ENCODE data around the gene SEMA4G.

DNA sequence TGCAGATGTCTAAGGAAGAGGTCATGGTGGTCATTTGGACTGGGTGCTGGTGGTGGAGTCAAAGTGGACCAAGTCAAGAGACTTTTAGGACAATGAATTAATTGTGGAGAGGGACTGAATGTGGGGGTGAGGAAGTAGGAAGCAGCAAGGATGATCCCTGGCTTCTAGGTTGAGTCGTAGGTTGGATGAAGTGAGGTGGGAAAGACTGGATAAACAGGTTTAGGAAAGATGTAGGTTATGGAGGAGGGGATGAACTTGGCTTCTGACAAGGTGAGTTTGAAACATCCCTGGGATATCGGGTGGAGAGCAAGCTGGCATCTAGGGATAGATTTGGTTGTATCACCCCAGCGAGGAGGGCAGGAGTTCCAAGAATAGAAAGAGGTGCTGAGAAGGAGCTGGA lies 7.6 kb downstream of the SEMA4G start:
- TF ChIP-seq EGR1 (IDR thresholded peaks at IDR 0.05) (no peak), EP300 (IDR thresholded peaks at IDR 0.05; ENCODE audit: borderline replicate concordance) (no peak), TAF1 (IDR thresholded peaks at IDR 0.05; ENCODE audit: low read depth) (no peak), TEAD4 (IDR thresholded peaks at IDR 0.05) (no peak), RAD21 (IDR thresholded peaks at IDR 0.05; ENCODE audit: low read depth) (no peak), YY1 (IDR thresholded peaks at IDR 0.05; ENCODE audit: low read depth) (no peak), FOXM1 (IDR thresholded peaks at IDR 0.05; ENCODE audit: borderline replicate concordance, low read depth) (no peak), CEBPB (IDR thresholded peaks at IDR 0.05) (no peak), TCF12 (IDR thresholded peaks at IDR 0.05; ENCODE audit: low read depth) (no peak), NFIC (IDR thresholded peaks at IDR 0.05) (no peak), ZBTB7A (IDR thresholded peaks at IDR 0.05; ENCODE audit: low read depth) (no peak)
- TF ChIP-seq, protein P1, sequence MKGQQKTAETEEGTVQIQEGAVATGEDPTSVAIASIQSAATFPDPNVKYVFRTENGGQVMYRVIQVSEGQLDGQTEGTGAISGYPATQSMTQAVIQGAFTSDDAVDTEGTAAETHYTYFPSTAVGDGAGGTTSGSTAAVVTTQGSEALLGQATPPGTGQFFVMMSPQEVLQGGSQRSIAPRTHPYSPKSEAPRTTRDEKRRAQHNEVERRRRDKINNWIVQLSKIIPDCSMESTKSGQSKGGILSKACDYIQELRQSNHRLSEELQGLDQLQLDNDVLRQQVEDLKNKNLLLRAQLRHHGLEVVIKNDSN (IDR thresholded peaks at IDR 0.05), result no peak
- TF ChIP-seq, protein P2, sequence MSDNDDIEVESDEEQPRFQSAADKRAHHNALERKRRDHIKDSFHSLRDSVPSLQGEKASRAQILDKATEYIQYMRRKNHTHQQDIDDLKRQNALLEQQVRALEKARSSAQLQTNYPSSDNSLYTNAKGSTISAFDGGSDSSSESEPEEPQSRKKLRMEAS (IDR thresholded peaks at IDR 0.05), result no peak
- TF ChIP-seq, protein P3, sequence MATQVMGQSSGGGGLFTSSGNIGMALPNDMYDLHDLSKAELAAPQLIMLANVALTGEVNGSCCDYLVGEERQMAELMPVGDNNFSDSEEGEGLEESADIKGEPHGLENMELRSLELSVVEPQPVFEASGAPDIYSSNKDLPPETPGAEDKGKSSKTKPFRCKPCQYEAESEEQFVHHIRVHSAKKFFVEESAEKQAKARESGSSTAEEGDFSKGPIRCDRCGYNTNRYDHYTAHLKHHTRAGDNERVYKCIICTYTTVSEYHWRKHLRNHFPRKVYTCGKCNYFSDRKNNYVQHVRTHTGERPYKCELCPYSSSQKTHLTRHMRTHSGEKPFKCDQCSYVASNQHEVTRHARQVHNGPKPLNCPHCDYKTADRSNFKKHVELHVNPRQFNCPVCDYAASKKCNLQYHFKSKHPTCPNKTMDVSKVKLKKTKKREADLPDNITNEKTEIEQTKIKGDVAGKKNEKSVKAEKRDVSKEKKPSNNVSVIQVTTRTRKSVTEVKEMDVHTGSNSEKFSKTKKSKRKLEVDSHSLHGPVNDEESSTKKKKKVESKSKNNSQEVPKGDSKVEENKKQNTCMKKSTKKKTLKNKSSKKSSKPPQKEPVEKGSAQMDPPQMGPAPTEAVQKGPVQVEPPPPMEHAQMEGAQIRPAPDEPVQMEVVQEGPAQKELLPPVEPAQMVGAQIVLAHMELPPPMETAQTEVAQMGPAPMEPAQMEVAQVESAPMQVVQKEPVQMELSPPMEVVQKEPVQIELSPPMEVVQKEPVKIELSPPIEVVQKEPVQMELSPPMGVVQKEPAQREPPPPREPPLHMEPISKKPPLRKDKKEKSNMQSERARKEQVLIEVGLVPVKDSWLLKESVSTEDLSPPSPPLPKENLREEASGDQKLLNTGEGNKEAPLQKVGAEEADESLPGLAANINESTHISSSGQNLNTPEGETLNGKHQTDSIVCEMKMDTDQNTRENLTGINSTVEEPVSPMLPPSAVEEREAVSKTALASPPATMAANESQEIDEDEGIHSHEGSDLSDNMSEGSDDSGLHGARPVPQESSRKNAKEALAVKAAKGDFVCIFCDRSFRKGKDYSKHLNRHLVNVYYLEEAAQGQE (IDR thresholded peaks at IDR 0.05; ENCODE audit: low read depth), result no peak
